Measurements from ENCODE around the gene SCRT2.
"Not testable (repeated sequence)": the region's sequence is repeated elsewhere in the genome, so short reads cannot be mapped to it uniquely, and the experiment has no call there.

SCRT2 gene

DNA sequence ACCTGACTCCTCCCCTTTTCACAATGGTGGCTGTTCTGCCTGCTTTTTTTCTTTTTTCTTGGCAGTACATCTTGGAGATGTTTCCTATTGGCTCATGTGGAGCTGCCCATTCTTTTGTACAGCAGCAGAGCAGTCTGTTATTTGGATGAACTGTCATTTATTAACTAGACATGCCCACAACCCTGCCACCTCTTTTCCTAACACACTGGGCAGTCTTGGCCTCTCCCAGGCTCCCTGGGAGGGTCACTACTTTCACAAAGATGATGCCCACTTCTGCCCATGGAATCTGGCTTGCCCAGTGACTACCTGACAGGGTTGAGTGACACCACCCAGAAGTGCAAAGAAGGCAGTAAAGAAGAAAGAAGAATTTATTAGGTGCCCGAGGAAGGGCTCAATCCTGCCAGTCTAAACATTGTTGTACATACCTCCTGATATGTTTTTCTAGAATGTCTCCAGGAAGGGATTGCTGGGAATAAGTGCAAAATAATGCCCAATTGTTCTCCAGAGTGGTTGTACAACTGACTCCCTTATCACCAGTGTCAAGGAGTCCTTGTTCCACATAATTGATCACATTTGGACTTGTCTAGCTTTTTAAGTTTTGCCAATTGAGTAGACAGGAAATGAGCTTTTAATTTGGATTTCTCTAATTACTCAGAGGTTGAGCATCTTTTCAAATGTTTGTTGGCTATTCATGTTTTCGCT is 19.7 kb upstream of the SCRT2 start:
- H3K4me3 ChIP-seq (ENCODE audit: control insufficient read depth, low read depth, low read length): no peak overlapping the region
- no peak for DNase-seq (ENCODE audit: low read depth)
- TF ChIP-seq, protein P1, sequence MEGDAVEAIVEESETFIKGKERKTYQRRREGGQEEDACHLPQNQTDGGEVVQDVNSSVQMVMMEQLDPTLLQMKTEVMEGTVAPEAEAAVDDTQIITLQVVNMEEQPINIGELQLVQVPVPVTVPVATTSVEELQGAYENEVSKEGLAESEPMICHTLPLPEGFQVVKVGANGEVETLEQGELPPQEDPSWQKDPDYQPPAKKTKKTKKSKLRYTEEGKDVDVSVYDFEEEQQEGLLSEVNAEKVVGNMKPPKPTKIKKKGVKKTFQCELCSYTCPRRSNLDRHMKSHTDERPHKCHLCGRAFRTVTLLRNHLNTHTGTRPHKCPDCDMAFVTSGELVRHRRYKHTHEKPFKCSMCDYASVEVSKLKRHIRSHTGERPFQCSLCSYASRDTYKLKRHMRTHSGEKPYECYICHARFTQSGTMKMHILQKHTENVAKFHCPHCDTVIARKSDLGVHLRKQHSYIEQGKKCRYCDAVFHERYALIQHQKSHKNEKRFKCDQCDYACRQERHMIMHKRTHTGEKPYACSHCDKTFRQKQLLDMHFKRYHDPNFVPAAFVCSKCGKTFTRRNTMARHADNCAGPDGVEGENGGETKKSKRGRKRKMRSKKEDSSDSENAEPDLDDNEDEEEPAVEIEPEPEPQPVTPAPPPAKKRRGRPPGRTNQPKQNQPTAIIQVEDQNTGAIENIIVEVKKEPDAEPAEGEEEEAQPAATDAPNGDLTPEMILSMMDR (IDR thresholded peaks at IDR 0.05; ENCODE audit: control insufficient read depth, insufficient read depth, low read depth, low read length, missing control alignments): no peak

DNA sequence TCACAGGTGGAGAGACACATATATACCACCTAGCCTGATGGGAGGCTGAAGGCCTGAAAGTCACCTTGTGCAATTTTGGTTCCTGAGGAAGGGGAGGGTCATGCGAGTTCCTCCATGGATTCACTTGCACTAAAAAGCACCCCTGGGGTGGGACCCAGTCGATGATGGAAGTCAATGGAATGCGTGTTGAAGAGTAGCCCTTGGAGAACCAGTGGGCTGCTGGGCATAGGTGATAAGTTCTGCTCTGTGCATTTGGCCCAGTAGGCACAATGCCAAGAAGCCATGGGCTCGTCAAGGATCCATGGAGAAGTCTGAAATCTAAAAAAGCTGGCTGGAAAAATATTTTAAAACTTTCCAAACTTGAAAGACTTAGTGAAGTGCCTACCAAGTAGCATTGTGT is 18.9 kb upstream of the SCRT2 start:
- TF ChIP-seq, protein P1 (IDR thresholded peaks at IDR 0.05; ENCODE audit: control insufficient read depth, insufficient read depth, low read depth, low read length, missing control alignments): no peak
- H3K4me3 ChIP-seq (ENCODE audit: control insufficient read depth, low read depth, low read length): no peak overlapping the region
- no peak for DNase-seq (ENCODE audit: low read depth)

DNA sequence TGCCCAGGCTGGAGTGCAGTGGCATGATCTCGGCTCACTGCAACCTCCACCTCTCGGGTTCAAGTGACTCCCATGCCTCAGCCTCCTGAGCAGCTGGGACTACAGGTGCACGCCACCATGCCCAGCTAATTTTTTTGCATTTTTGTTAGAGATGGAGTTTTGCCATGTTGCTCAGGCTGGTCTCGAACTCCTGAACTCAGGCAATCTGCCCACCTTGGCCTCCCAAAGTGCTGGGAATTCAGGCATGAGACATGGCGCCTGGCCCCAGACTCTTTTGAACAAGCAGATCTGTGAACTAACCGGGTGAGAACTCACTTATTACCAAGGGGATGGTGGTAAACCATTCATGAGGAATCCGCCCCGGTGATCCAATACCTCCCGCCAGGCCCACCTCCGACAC is 18.2 kb upstream of the SCRT2 start:
- not testable (repeated sequence) for DNase-seq (ENCODE audit: low read depth)

DNA sequence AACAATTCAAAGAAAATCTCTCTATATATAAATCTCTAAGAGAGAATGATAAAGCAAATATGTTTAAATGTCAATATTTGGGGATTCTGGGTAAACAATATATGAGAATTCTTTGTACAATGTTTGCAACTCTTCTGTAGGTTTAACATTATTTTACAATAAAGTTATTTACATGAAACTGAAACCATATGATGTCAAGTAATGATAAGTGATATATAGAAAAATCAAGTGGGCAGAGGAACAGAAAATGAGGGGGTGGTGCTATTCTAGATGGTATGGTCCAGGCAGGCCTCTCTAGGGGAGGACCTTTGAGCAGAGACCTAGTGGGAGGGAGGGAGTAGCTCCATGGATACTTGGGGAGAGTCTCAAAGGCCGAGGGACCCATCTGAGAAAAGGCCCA is 16.4 kb upstream of the SCRT2 start:
- TF ChIP-seq, protein P1 (IDR thresholded peaks at IDR 0.05; ENCODE audit: control insufficient read depth, insufficient read depth, low read depth, low read length, missing control alignments): no peak
- no peak for DNase-seq (ENCODE audit: low read depth)
- no peak overlapping the region for H3K4me3 ChIP-seq (ENCODE audit: control insufficient read depth, low read depth, low read length)

More for the DNA sequence above, 18.2 kb upstream of the SCRT2 start:
- H3K4me3 ChIP-seq (ENCODE audit: control insufficient read depth, low read depth, low read length): not testable (repeated sequence)

DNA sequence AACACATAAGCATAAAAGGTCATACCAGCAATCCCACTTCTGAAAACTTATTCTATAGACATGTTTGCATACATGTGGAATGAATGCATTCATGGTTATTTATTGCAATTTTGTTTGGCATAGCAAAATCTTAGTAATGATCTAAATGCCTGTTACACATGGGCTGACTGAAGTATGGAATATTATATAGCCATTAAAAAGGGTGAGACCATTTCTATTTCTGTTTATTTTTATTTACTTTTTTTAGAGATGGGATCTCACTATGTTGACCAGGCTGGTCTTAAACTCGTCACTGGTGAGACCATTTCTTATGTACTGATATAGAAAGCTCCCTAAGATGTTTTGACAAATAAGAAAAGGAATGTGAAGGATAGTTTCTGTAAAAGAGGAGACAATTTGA is 14.3 kb upstream of the SCRT2 start:
- no peak for DNase-seq (ENCODE audit: low read depth)
- TF ChIP-seq, protein P1 (IDR thresholded peaks at IDR 0.05; ENCODE audit: control insufficient read depth, insufficient read depth, low read depth, low read length, missing control alignments): no peak
- no peak overlapping the region for H3K4me3 ChIP-seq (ENCODE audit: control insufficient read depth, low read depth, low read length)

DNA sequence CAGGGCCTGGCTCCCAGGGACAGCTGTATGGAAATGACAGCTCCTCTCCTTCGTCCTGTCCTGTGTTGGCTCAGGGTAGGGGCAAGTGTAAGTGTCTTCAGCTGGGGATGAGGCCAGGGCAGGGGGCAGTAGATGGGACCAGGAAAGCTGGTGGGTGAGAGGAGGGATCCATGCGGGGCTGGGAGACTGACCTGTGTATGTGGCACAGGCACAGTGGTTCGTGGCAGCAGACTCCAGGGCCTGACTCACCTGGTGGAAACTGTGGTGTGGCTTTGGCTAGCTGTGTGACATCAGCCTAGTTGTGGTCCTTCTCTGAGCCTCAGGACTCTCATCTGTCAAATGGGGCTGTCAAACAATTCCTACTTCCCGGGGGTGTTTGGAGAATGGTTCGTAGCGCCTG is 13.7 kb upstream of the SCRT2 start:
- no peak overlapping the region for H3K4me3 ChIP-seq (ENCODE audit: control insufficient read depth, low read depth, low read length)
- TF ChIP-seq, protein P1 (IDR thresholded peaks at IDR 0.05; ENCODE audit: control insufficient read depth, insufficient read depth, low read depth, low read length, missing control alignments): no peak
- DNase-seq (ENCODE audit: low read depth): no peak

DNA sequence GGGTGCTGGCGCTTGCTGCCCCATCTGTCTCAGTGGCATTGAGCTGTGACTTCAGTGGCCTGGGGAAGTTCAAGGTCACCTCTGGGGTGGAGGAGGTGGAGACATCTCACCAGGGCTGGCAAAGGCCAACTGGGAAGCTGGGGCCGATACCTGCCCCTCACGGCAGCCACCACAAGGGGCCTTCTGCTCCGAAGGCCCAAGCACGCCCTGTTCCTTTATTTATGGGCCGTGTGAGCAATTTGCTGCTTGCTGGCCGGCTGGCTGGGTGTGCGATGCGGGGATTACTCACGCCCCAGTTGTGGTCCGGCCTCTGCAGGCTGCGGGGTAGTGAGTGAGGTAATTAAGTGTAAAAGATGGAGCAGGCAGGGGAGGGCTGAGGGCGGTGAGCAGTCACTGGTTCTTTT is 13.2 kb upstream of the SCRT2 start:
- H3K4me3 ChIP-seq (ENCODE audit: control insufficient read depth, low read depth, low read length): no peak overlapping the region
- TF ChIP-seq, protein P1 (IDR thresholded peaks at IDR 0.05; ENCODE audit: control insufficient read depth, insufficient read depth, low read depth, low read length, missing control alignments): no peak
- no peak for DNase-seq (ENCODE audit: low read depth)
